ENCODE measurements around the gene CYTH2. TPM values are rescaled to one million over a fixed set of nuclear protein-coding genes. Genes with fewer than 3 reads are reported as not detected.
A peak's percentile ranks its signal among the peaks of the same experiment; 100 is the strongest.

Gene CYTH2
- polyA plus RNA-seq, 1 of the 3 experiments (the other 2 are of a cell fraction), result 69.5 TPM

DNA sequence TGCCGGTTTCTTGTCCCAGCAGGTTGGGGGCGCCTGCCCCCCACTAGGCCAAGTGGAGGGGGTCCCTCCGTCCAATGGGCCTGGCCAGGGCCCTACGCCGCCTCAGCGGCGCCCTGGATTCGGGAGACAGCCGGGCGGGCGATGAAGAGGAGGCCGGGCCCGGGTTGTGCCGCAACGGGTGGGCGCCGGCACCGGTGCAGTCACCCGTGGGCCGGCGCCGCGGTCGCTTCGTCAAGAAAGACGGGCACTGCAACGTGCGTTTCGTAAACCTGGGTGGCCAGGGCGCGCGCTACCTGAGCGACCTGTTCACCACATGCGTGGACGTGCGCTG is 7.6 kb upstream of the CYTH2 start:
- Histone ChIP-seq H3K27me3 (ENCODE audit: insufficient read depth) (no peaks in the 10 kb centered on the region), H3K4me1 (ENCODE audit: control insufficient read depth in 1 of 2, insufficient read depth in 2 of 2, low read depth in 1 of 2, low read length in 1 of 2) (peaks cover 0 to 2% of the 10 kb centered on the region in 2 experiments; a peak in 1 of 4 replicates), H4K20me1 (ENCODE audit: insufficient read depth) (no peaks in the 10 kb centered on the region), H3K9me2 (no peaks in the 10 kb centered on the region), H3F3A (replicated peaks; ENCODE audit: insufficient read depth) (peaks cover 16% of the 10 kb centered on the region), H3K27ac (ENCODE audit: low read depth in 2 of 2, low read length in 1 of 2) (no peak overlapping the region), H3K4me3 (ENCODE audit: low read depth in 2 of 2, low read length in 1 of 2) (no peak overlapping the region), H3K9me3 (no peaks in the 10 kb centered on the region), H3K36me3 (replicated peaks in 1 of 2; ENCODE audit: control insufficient read depth in 1 of 2, insufficient read depth in 2 of 2, low read length in 1 of 2) (peaks cover 4 to 8% of the 10 kb centered on the region in 2 experiments), H3K4me2 (no peak overlapping the region), H2AFZ (ENCODE audit: low read depth) (no peak overlapping the region), H3K9ac (no peak overlapping the region), H3K79me2 (ENCODE audit: insufficient read depth) (peaks cover 5% of the 10 kb centered on the region; the same call in 1 of the 2 replicates)
- CTCF ChIA-PET, result interaction anchor here (0.6 to 0.9 kb wide), 2 partner anchors 13 to 16 kb away, joined by 3 to 4 read pairs; no protein-coding TSS in a partner anchor
- 93% methylated on average over 16 of the region's 36 CpGs for WGBS (ENCODE audit: low lambda C conversion rate)
- DNase-seq, result peak; percentile 23
- POLR2A ChIA-PET, result no interaction called here
- no peak for TF ChIP-seq FOXM1 (IDR thresholded peaks at IDR 0.05; ENCODE audit: low read depth)
- TF ChIP-seq MXI1 (IDR thresholded peaks at IDR 0.05; ENCODE audit: low read depth, low read length), result no peak
- TF ChIP-seq IRF3 (IDR thresholded peaks at IDR 0.05; ENCODE audit: low read depth, low read length), result no peak
- TF ChIP-seq GABPA (IDR thresholded peaks at IDR 0.05; ENCODE audit: low read depth), result no peak
- TF ChIP-seq TCF12 (IDR thresholded peaks at IDR 0.05), result no peak
- TF ChIP-seq ELF1 (IDR thresholded peaks at IDR 0.05), result no peak
- no peak for TF ChIP-seq TAF1 (IDR thresholded peaks at IDR 0.05; ENCODE audit: borderline replicate concordance, low read depth, low read length)
- TF ChIP-seq SIN3A (IDR thresholded peaks at IDR 0.05; ENCODE audit: borderline replicate concordance, low read depth, low read length), result no peak
- TF ChIP-seq JUND (IDR thresholded peaks at IDR 0.05), result no peak
- TF ChIP-seq EZH2phosphoT487 (IDR thresholded peaks at IDR 0.05; ENCODE audit: borderline replicate concordance, low read depth), result no peak

- no peak overlapping the region for H3K27ac ChIP-seq (ENCODE audit: low read depth in 2 of 2, low read length in 1 of 2)
- POLR2A ChIA-PET, result no interaction called here
These were observed 7.0 kb upstream of the CYTH2 start for GRCh38 chr19:48461982-48462655.

More at GRCh38 chr19:48461982-48462655, 7.0 kb upstream of the CYTH2 start:
- TF ChIP-seq NRF1 (IDR thresholded peaks at IDR 0.05; ENCODE audit: low read depth, low read length) (no peak), RCOR1 (IDR thresholded peaks at IDR 0.05; ENCODE audit: low read length) (no peak), NFIC (IDR thresholded peaks at IDR 0.05; ENCODE audit: borderline replicate concordance) (no peak), TEAD4 (IDR thresholded peaks at IDR 0.05; ENCODE audit: borderline replicate concordance, insufficient read depth) (no peak), SMC3 (IDR thresholded peaks at IDR 0.05; ENCODE audit: low read depth, low read length) (no peak), FOSL2 (IDR thresholded peaks at IDR 0.05; ENCODE audit: borderline replicate concordance, low read depth) (no peak), FOXJ3 (CRISPR knock-in tag; IDR thresholded peaks at IDR 0.05) (no peak), REST (IDR thresholded peaks at IDR 0.05; ENCODE audit: low read depth, low read length) (no peak), TAF1 (IDR thresholded peaks at IDR 0.05; ENCODE audit: borderline replicate concordance, low read depth, low read length) (no peak)
- Histone ChIP-seq H3K4me2 (no peak overlapping the region), H4K20me1 (ENCODE audit: insufficient read depth) (no peaks in the 10 kb centered on the region), H3K9ac (no peak overlapping the region), H3K27me3 (ENCODE audit: insufficient read depth) (no peaks in the 10 kb centered on the region), H3K9me2 (no peaks in the 10 kb centered on the region), H3K79me2 (ENCODE audit: insufficient read depth) (peaks cover 5% of the 10 kb centered on the region; the same call in 1 of the 2 replicates), H3F3A (replicated peaks; ENCODE audit: insufficient read depth) (peaks cover 15% of the 10 kb centered on the region), H3K36me3 (replicated peaks in 1 of 2; ENCODE audit: control insufficient read depth in 1 of 2, insufficient read depth in 2 of 2, low read length in 1 of 2) (peaks cover 2 to 6% of the 10 kb centered on the region in 2 experiments), H2AFZ (ENCODE audit: low read depth) (no peak overlapping the region), H3K4me1 (ENCODE audit: control insufficient read depth in 1 of 2, insufficient read depth in 2 of 2, low read depth in 1 of 2, low read length in 1 of 2) (peaks cover 0 to 7% of the 10 kb centered on the region in 2 experiments; a peak in 1 of 4 replicates), H3K9me3 (no peaks in the 10 kb centered on the region), H3K4me3 (ENCODE audit: low read depth in 2 of 2, low read length in 1 of 2) (no peak overlapping the region)
- WGBS (ENCODE audit: low lambda C conversion rate), result 94% methylated on average over 46 of the region's 62 CpGs
- CTCF ChIA-PET, result interaction anchor here (0.7 to 1.5 kb wide), 3 partner anchors 13 to 28 kb away, joined by 3 to 4 read pairs (median 3); partner anchors contain the start of gene GRWD1
- peak; percentile 74 for DNase-seq

Data from SK-N-SH (cell line).